HEK293 (cell line): ENCODE data around the gene TBCE.
A peak's percentile ranks its signal among the peaks of the same experiment; 100 is the strongest.

Source experiments
- CTCF ChIP-seq: fragments of 450-650 bp; formaldehyde crosslinking; IDR thresholded peaks from 2 replicates; pipeline ENCODE4 v1.5.1; 2016; ENCODE audit warnings: missing biosample characterization, missing genetic modification characterization
- HOXD13 ChIP-seq: sonication (generic); formaldehyde crosslinking; IDR thresholded peaks from 2 replicates; pipeline ENCODE4 v1.8.0; 2022; ENCODE audit warnings: missing genetic modification reagents, borderline replicate concordance
- MEIS1 ChIP-seq: sonication (generic); formaldehyde crosslinking; IDR thresholded peaks from 2 replicates; pipeline ENCODE4 v1.8.1; 2022; ENCODE audit warnings: missing genetic modification reagents, mild to moderate bottlenecking, borderline replicate concordance
- MZF1 ChIP-seq: fragments of 450-650 bp; formaldehyde crosslinking; IDR thresholded peaks from 2 replicates; pipeline ENCODE4 v1.5.1; 2017; ENCODE audit warnings: missing biosample characterization, missing genetic modification characterization, borderline replicate concordance
- PRDM10 ChIP-seq: fragments of 450-650 bp; formaldehyde crosslinking; IDR thresholded peaks from 2 replicates; pipeline ENCODE4 v1.5.1; 2016; ENCODE audit warnings: missing biosample characterization, missing genetic modification characterization
- ZNF140 ChIP-seq: fragments of 450-650 bp; formaldehyde crosslinking; IDR thresholded peaks from 2 replicates; pipeline ENCODE4 v1.5.1; 2016; ENCODE audit warnings: missing biosample characterization, missing genetic modification characterization
- ZNF501 ChIP-seq: fragments of 450-650 bp; formaldehyde crosslinking; IDR thresholded peaks from 2 replicates; pipeline ENCODE4 v1.5.1; 2016; ENCODE audit warnings: missing biosample characterization, missing genetic modification characterization
- ZNF558 ChIP-seq: fragments of 450-650 bp; formaldehyde crosslinking; IDR thresholded peaks from 2 replicates; pipeline ENCODE4 v1.5.1; 2016; ENCODE audit warnings: missing biosample characterization, missing genetic modification characterization

GRCh38 chr1:235358899-235359298 is 8.3 kb upstream of the TBCE start:
- no peak for TF ChIP-seq ZNF558 (tag by site-specific recombination)
- no peak for TF ChIP-seq CTCF (tag by site-specific recombination)
- TF ChIP-seq MEIS1 = no peak
- peak; percentile 82 for TF ChIP-seq PRDM10
- TF ChIP-seq ZNF501 (tag by site-specific recombination) = no peak
- no peak for TF ChIP-seq HOXD13 (CRISPR knock-in tag)
- TF ChIP-seq ZNF140 (tag by site-specific recombination) = no peak
- TF ChIP-seq MZF1 (tag by site-specific recombination) = no peak
